Upper lobe of left lung (tissue), 4 donors: ENCODE measurements around the gene FBH1.

ENCODE experiments used
- POLR2A ChIP-seq, 4 donors: fragments of 450-650 bp; IDR thresholded peaks; one replicate each; pipeline ENCODE4 v1.5.1; 2016 to 2017; ENCODE audit warnings: antibody characterized with exemption in 4 of 4, mild to moderate bottlenecking in 2 of 4
- TF ChIP-seq, protein P1 (sequence below), 6 experiments: fragments of 450-650 bp in 4 of 6; fragments of 200-600 bp in 2 of 6; sonication (generic) in 2 of 6; IDR thresholded peaks; one replicate each; pipeline ENCODE4 v1.5.1; 2016 to 2019; ENCODE audit warnings: antibody characterized with exemption in 6 of 6

DNA sequence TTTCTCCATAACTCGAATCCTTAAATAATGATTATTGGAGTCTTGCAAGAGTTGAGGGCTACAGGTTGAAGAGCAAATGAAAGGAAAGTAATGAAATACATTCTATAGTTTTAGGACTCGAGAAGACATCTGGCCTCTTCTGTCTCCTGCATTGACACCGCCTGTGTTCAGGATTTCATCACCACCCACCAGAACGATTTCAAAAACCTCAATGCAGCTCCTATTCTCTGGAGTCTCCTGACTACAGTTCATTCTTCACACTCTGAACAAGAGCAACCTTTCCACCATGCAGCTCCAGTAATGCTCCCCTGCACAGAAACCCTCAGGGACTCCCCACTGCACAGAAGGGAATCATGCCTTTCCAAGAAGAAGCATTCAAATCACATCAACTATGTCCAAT is 81.8 kb downstream of the FBH1 start:
- no peak for TF ChIP-seq POLR2A (IDR thresholded peaks at IDR 0.05)
- TF ChIP-seq, protein P1, sequence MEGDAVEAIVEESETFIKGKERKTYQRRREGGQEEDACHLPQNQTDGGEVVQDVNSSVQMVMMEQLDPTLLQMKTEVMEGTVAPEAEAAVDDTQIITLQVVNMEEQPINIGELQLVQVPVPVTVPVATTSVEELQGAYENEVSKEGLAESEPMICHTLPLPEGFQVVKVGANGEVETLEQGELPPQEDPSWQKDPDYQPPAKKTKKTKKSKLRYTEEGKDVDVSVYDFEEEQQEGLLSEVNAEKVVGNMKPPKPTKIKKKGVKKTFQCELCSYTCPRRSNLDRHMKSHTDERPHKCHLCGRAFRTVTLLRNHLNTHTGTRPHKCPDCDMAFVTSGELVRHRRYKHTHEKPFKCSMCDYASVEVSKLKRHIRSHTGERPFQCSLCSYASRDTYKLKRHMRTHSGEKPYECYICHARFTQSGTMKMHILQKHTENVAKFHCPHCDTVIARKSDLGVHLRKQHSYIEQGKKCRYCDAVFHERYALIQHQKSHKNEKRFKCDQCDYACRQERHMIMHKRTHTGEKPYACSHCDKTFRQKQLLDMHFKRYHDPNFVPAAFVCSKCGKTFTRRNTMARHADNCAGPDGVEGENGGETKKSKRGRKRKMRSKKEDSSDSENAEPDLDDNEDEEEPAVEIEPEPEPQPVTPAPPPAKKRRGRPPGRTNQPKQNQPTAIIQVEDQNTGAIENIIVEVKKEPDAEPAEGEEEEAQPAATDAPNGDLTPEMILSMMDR (IDR thresholded peaks at IDR 0.05), result no peak
